Testis (tissue), 3 donors: ENCODE measurements around the gene HAS3. TPM values are rescaled to one million over a fixed set of nuclear protein-coding genes. Genes with fewer than 3 reads are reported as not detected.

Experiments used
- DNase-seq: peaks from one replicate; pipeline ENCODE4 v3.0.0-alpha.2; 2019
- H3K27ac ChIP-seq, 2 donors: fragments of 200-600 bp; sonication (generic); one replicate each; pipeline ENCODE4 v1.5.1; 2019
- H3K27me3 ChIP-seq: fragments of 200-600 bp; sonication (generic); one replicate; pipeline ENCODE4 v1.5.1; 2019
- H3K36me3 ChIP-seq: fragments of 200-600 bp; sonication (generic); one replicate; pipeline ENCODE4 v1.5.1; 2017; ENCODE audit warnings: low read depth; ENCODE audit errors: missing control alignments
- H3K4me1 ChIP-seq: fragments of 200-600 bp; sonication (generic); one replicate; pipeline ENCODE4 v1.5.1; 2019
- H3K4me3 ChIP-seq, 2 donors: fragments of 200-600 bp; sonication (generic); one replicate each; pipeline ENCODE4 v1.5.1; 2017 to 2019
- H3K9me3 ChIP-seq: fragments of 200-600 bp; sonication (generic); one replicate; pipeline ENCODE4 v1.5.1; 2017
- CTCF ChIP-seq, 3 experiments: fragments of 450-650 bp in 2 of 3; fragments of 200-600 bp in 1 of 3; sonication (generic) in 1 of 3; IDR thresholded peaks; one replicate each; pipeline ENCODE4 v1.5.1; 2016 to 2019; ENCODE audit warnings: antibody characterized with exemption in 3 of 3, mild to moderate bottlenecking in 2 of 3, moderate library complexity in 1 of 3
- POLR2A ChIP-seq: fragments of 450-650 bp; IDR thresholded peaks from one replicate; pipeline ENCODE4 v1.6.1; 2017; ENCODE audit warnings: antibody characterized with exemption, mild to moderate bottlenecking, moderate library complexity
- WGBS, 2 donors: methylation state at CpG; one replicate each; pipeline ENCODE4 v1.1.5; 2018; 5-methylcytosine and 5-hydroxymethylcytosine counted together
- intact Hi-C: fragments of 100-400 bp; cut with DNase I; formaldehyde crosslinking; loops from one replicate; pipeline ENCODE4 v1.15.1; 2023; ENCODE audit warnings: low total_unique reads
- polyA plus RNA-seq: library from polyadenylated mRNA; stranded (reverse); fragments of 350-450 nt; fragmentation: Illumina TruSeq; extraction: RNeasy Lipid Tissue Mini Kit (QIAGEN cat#74804); gene quantifications from one replicate; pipeline ENCODE4 v1.2.3, GENCODE V29; 2014; ENCODE audit warnings: low read depth, low replicate concordance; ENCODE audit not compliant: insufficient read depth
- total RNA-seq, 2 donors: library from RNA; depleted of rRNA; stranded (reverse); fragments of >200 nt; gene quantifications; one replicate each; pipeline ENCODE4 v1.2.3, GENCODE V29; 2016

The HAS3 gene
- total and polyA plus RNA-seq, 3 donors from 2014 or later: 4.7 to 7.7 (median 4.8) TPM

GRCh38 chr16:69150146-69150865 is 44.9 kb downstream of the HAS3 start:
- peak; percentile 80 for DNase-seq
- Histone ChIP-seq H3K9me3 (no peaks in the 10 kb centered on the region), H3K4me1 (peaks cover 10% of the 10 kb centered on the region), H3K36me3 (no peaks in the 10 kb centered on the region), H3K27me3 (no peaks in the 10 kb centered on the region), H3K27ac (no peak overlapping the region), H3K4me3 (no peak overlapping the region)
- TF ChIP-seq POLR2A (no peak), CTCF (IDR thresholded peaks at IDR 0.05) (peak; percentile 32 to 73 (median 67))
- 67 to 70% methylated on average over 16 of the region's 16 CpGs for WGBS, 2 donors
- intact Hi-C loops: loop anchor here (5.0 kb wide), 1 partner anchor 137 kb away; no protein-coding TSS in a partner anchor

GRCh38 chr16:69157196-69157595 is 51.7 kb downstream of the HAS3 start:
- no peaks in the 10 kb centered on the region for H3K27me3 ChIP-seq
- H3K4me3 ChIP-seq: no peak overlapping the region
- no peak for DNase-seq
- TF ChIP-seq POLR2A: no peak
- no peak for TF ChIP-seq CTCF (IDR thresholded peaks at IDR 0.05)
- intact Hi-C loops: no loop called here
- WGBS, 2 donors: 53 to 62% methylated on average over 3 of the region's 3 CpGs
- no peaks in the 10 kb centered on the region for H3K36me3 ChIP-seq
- no peak overlapping the region for H3K27ac ChIP-seq
- no peaks in the 10 kb centered on the region for H3K9me3 ChIP-seq
- H3K4me1 ChIP-seq: no peaks in the 10 kb centered on the region

GRCh38 chr16:69160192-69160591 is 54.7 kb downstream of the HAS3 start:
- no peaks in the 10 kb centered on the region for H3K36me3 ChIP-seq
- WGBS, 2 donors: 43 to 69% methylated on average over 1 of the region's 1 CpG

GRCh38 chr16:69165584-69165983 is 60.1 kb downstream of the HAS3 start:
- H3K9me3 ChIP-seq: no peaks in the 10 kb centered on the region
- H3K4me3 ChIP-seq: no peak overlapping the region
- WGBS, 2 donors: 89 to 92% methylated on average over 6 of the region's 6 CpGs
- peaks cover 7% of the 10 kb centered on the region for H3K4me1 ChIP-seq
- no peaks in the 10 kb centered on the region for H3K36me3 ChIP-seq
- intact Hi-C loops: no loop called here
- H3K27me3 ChIP-seq: no peaks in the 10 kb centered on the region
- TF ChIP-seq POLR2A: no peak
- TF ChIP-seq CTCF (IDR thresholded peaks at IDR 0.05): no peak
- H3K27ac ChIP-seq: no peak overlapping the region
- DNase-seq: no peak

More at GRCh38 chr16:69160192-69160591, 54.7 kb downstream of the HAS3 start:
- Histone ChIP-seq H3K9me3 (no peaks in the 10 kb centered on the region), H3K4me1 (no peaks in the 10 kb centered on the region), H3K4me3 (no peak overlapping the region), H3K27ac (no peak overlapping the region), H3K27me3 (no peaks in the 10 kb centered on the region)
- DNase-seq: no peak
- intact Hi-C loops: no loop called here
- TF ChIP-seq CTCF (IDR thresholded peaks at IDR 0.05): no peak
- TF ChIP-seq POLR2A: no peak
